H9 (cell line): ENCODE results near the gene VWA5B1. TPM values are rescaled to one million over a fixed set of nuclear protein-coding genes. Genes with fewer than 3 reads are reported as not detected.

ENCODE experiments used
- DNase-seq: peaks from one replicate; pipeline ENCODE4 v3.0.0-alpha.2; 2017
- H2AFZ ChIP-seq: one replicate; pipeline ENCODE4 v1.6.1; 2013; ENCODE audit warnings: mild to moderate bottlenecking, low read length, control low read depth, moderate library complexity
- H2AK5ac ChIP-seq: 2 replicates; pipeline ENCODE4 v1.6.1; 2013; ENCODE audit warnings: low read length, control low read depth, mixed read lengths; ENCODE audit not compliant: insufficient read length
- H2BK120ac ChIP-seq: one replicate; pipeline ENCODE4 v1.6.1; 2013; ENCODE audit warnings: low read depth, mild to moderate bottlenecking, low read length, control low read depth, inconsistent platforms; ENCODE audit not compliant: poor library complexity, severe bottlenecking
- H2BK12ac ChIP-seq: 2 replicates; pipeline ENCODE4 v1.6.1; 2013; ENCODE audit warnings: low read length, control low read depth, mixed read lengths, low read depth; ENCODE audit not compliant: insufficient read length
- H2BK15ac ChIP-seq: 2 replicates; pipeline ENCODE4 v1.6.1; 2013; ENCODE audit warnings: low read depth, low read length, control low read depth
- H2BK20ac ChIP-seq: one replicate; pipeline ENCODE4 v1.6.1; 2013; ENCODE audit warnings: low read depth, mild to moderate bottlenecking, low read length, control low read depth, inconsistent platforms; ENCODE audit not compliant: poor library complexity, severe bottlenecking
- H2BK5ac ChIP-seq: 2 replicates; pipeline ENCODE4 v1.6.1; 2013; ENCODE audit warnings: low read length, control low read depth, mixed read lengths; ENCODE audit not compliant: insufficient read length
- H3K14ac ChIP-seq: 2 replicates; pipeline ENCODE4 v1.6.1; 2013; ENCODE audit warnings: low read length, control low read depth; ENCODE audit not compliant: insufficient read depth
- H3K18ac ChIP-seq: 2 replicates; pipeline ENCODE4 v1.6.1; 2013; ENCODE audit warnings: low read depth, mild to moderate bottlenecking, mixed read lengths, low read length, control low read depth; ENCODE audit not compliant: insufficient read length
- H3K23ac ChIP-seq: 2 replicates; pipeline ENCODE4 v1.6.1; 2013; ENCODE audit warnings: low read length, control low read depth, mixed read lengths, low read depth; ENCODE audit not compliant: insufficient read length
- H3K23me2 ChIP-seq: 2 replicates; pipeline ENCODE4 v1.6.1; 2013; ENCODE audit warnings: low read depth, mild to moderate bottlenecking, mixed read lengths, low read length, control low read depth; ENCODE audit not compliant: insufficient read length, poor library complexity, severe bottlenecking
- H3K27ac ChIP-seq: 2 replicates; pipeline ENCODE4 v1.5.1; 2013; ENCODE audit warnings: low read length, control low read depth, mixed read lengths, low read depth; ENCODE audit not compliant: insufficient read length
- H3K27me3 ChIP-seq: 2 replicates; pipeline ENCODE4 v1.6.1; 2013; ENCODE audit warnings: low read length, control low read depth, inconsistent platforms; ENCODE audit not compliant: insufficient read depth
- H3K4ac ChIP-seq: 2 replicates; pipeline ENCODE4 v1.6.1; 2013; ENCODE audit warnings: low read depth, mild to moderate bottlenecking, control low read depth, inconsistent platforms, low read length, moderate library complexity
- H3K4me1 ChIP-seq: 2 replicates; pipeline ENCODE4 v1.6.1; 2013; ENCODE audit warnings: low read length, control low read depth, inconsistent platforms; ENCODE audit not compliant: insufficient read depth
- H3K4me2 ChIP-seq: 2 replicates; pipeline ENCODE4 v1.6.1; 2013; ENCODE audit warnings: low read length, control low read depth, mixed read lengths; ENCODE audit not compliant: insufficient read length, insufficient read depth
- H3K56ac ChIP-seq: 2 replicates; pipeline ENCODE4 v1.6.1; 2013; ENCODE audit warnings: low read depth, mild to moderate bottlenecking, mixed read lengths, low read length, control low read depth; ENCODE audit not compliant: insufficient read length
- H3K79me1 ChIP-seq: 2 replicates; pipeline ENCODE4 v1.6.1; 2013; ENCODE audit warnings: low read depth, mild to moderate bottlenecking, moderate library complexity, low read length, control low read depth, inconsistent platforms; ENCODE audit not compliant: insufficient read depth, poor library complexity, severe bottlenecking
- H3K79me2 ChIP-seq: 2 replicates; pipeline ENCODE4 v1.6.1; 2013; ENCODE audit warnings: low read length, control low read depth, inconsistent platforms; ENCODE audit not compliant: insufficient read depth
- H3K9ac ChIP-seq: 2 replicates; pipeline ENCODE4 v1.6.1; 2013; ENCODE audit warnings: low read length, control low read depth, mixed read lengths; ENCODE audit not compliant: insufficient read length; ENCODE audit errors: extremely low read depth
- H3K9me3 ChIP-seq: one replicate; pipeline ENCODE4 v1.6.1; 2013; ENCODE audit warnings: low read depth, low read length, inconsistent platforms; ENCODE audit not compliant: control insufficient read depth
- H3T11ph ChIP-seq: one replicate; pipeline ENCODE4 v1.6.1; 2013; ENCODE audit warnings: mild to moderate bottlenecking, low read length, control low read depth, inconsistent platforms
- H4K20me1 ChIP-seq: one replicate; pipeline ENCODE4 v1.6.1; 2013; ENCODE audit not compliant: control insufficient read depth, insufficient read length, insufficient read depth
- H4K5ac ChIP-seq: 2 replicates; pipeline ENCODE4 v1.6.1; 2013; ENCODE audit warnings: low read depth, mild to moderate bottlenecking, mixed read lengths, low read length, control low read depth; ENCODE audit not compliant: insufficient read length
- H4K8ac ChIP-seq: replicated peaks from 2 replicates; pipeline ENCODE4 v1.6.1; 2013; ENCODE audit warnings: low read length, control low read depth, mixed read lengths, low read depth; ENCODE audit not compliant: insufficient read length
- H4K91ac ChIP-seq: 2 replicates; pipeline ENCODE4 v1.6.1; 2013; ENCODE audit warnings: low read depth, mild to moderate bottlenecking, moderate library complexity, mixed read lengths, low read length, control low read depth; ENCODE audit not compliant: insufficient read length
- H3K27ac Mint-ChIP-seq, 3 experiments: 2 replicates in 2 of 3; 3 replicates in 1 of 3; pipeline ENCODE4 v1.8.0; 2020 to 2021; ENCODE audit warnings: mixed read lengths in 3 of 3, mild to moderate bottlenecking in 1 of 3, moderate library complexity in 1 of 3
- H3K27me3 Mint-ChIP-seq: 2 replicates; pipeline ENCODE4 v1.8.0; 2021; ENCODE audit warnings: low read depth, mild to moderate bottlenecking, moderate library complexity, mixed read lengths
- H3K36me3 Mint-ChIP-seq, 3 experiments: 2 replicates in 2 of 3; 3 replicates in 1 of 3; pipeline ENCODE4 v1.8.0; 2020 to 2021; ENCODE audit warnings: low read depth in 3 of 3, mixed read lengths in 3 of 3; ENCODE audit not compliant: insufficient read depth in 1 of 3
- H3K4me1 Mint-ChIP-seq, 2 experiments: 2 replicates each; pipeline ENCODE4 v1.8.0; 2020; ENCODE audit warnings: mixed read lengths in 2 of 2
- H3K4me3 Mint-ChIP-seq, 2 experiments: 2 replicates in 1 of 2; 3 replicates in 1 of 2; pipeline ENCODE4 v1.8.0; 2020 to 2021; ENCODE audit warnings: mild to moderate bottlenecking in 2 of 2, mixed read lengths in 2 of 2, moderate library complexity in 1 of 2
- H3K9me3 Mint-ChIP-seq, 2 experiments: 2 replicates in 1 of 2; 3 replicates in 1 of 2; pipeline ENCODE4 v1.8.0; 2020; ENCODE audit warnings: mild to moderate bottlenecking in 2 of 2, mixed read lengths in 2 of 2, moderate library complexity in 1 of 2
- CTCF ChIP-seq: fragments of 200-600 bp; sonication (generic); conservative IDR thresholded peaks from 3 replicates; pipeline ENCODE4 v1.8.0; 2021; ENCODE audit warnings: antibody characterized with exemption, mild to moderate bottlenecking
- WGBS: extraction: QIAGEN DNeasy Blood & Tissue Kit; methylation state at CpG from one replicate; pipeline ENCODE4 v1.1.7; 2013; ENCODE audit warnings: missing lambda C conversion rate, low lambda C conversion rate, mixed read lengths; ENCODE audit not compliant: insufficient read length; ENCODE audit errors: extremely low coverage; 5-methylcytosine and 5-hydroxymethylcytosine counted together
- total RNA-seq: library from RNA; stranded (reverse); gene quantifications from 2 replicates; pipeline ENCODE4 v1.2.1, GENCODE V29; 2021

The VWA5B1 gene
- total RNA-seq, 1 experiment from 2014 or later, result not detected

GRCh38 chr1:20276485-20277159, 14.1 kb upstream of the VWA5B1 start:
- peaks cover 19 to 29% of the 10 kb centered on the region in 2 experiments for H3K4me1 Mint-ChIP-seq

More at GRCh38 chr1:20276485-20277159, 14.1 kb upstream of the VWA5B1 start:
- no peak overlapping the region for H2BK12ac ChIP-seq
- H2BK15ac ChIP-seq, result no peak overlapping the region
- peaks cover 10% of the 10 kb centered on the region; the same call in 1 of the 2 replicates for H3K4me1 ChIP-seq
- no peak for DNase-seq
- H4K5ac ChIP-seq, result no peak overlapping the region
- Mint-ChIP-seq H3K27ac (no peak overlapping the region), H3K36me3 (no peaks in the 10 kb centered on the region; a peak in 1 of 7 replicates), H3K4me3 (no peak overlapping the region), H3K9me3 (no peaks in the 10 kb centered on the region), H3K27me3 (peaks cover 29% of the 10 kb centered on the region)
- H3K14ac ChIP-seq, result no peak overlapping the region
- H3K18ac ChIP-seq, result no peak overlapping the region
- no peak overlapping the region for H3K27ac ChIP-seq
- WGBS, result no CpG with 5 or more reads among the region's 12 CpGs
- no peak overlapping the region for H2AFZ ChIP-seq
- no peak overlapping the region for H3K4me2 ChIP-seq
- no peaks in the 10 kb centered on the region for H3K79me1 ChIP-seq
- H2BK5ac ChIP-seq, result no peak overlapping the region
- H4K91ac ChIP-seq, result no peak overlapping the region
- no peaks in the 10 kb centered on the region for H3K79me2 ChIP-seq
- H4K20me1 ChIP-seq, result peaks cover 4% of the 10 kb centered on the region
- no peak overlapping the region for H4K8ac ChIP-seq
- no peak for TF ChIP-seq CTCF
- H2BK20ac ChIP-seq, result no peak overlapping the region
- H3T11ph ChIP-seq, result no peak overlapping the region
- H3K9me3 ChIP-seq, result no peaks in the 10 kb centered on the region
- H3K9ac ChIP-seq, result no peak overlapping the region
- no peak overlapping the region for H3K56ac ChIP-seq
- H3K4ac ChIP-seq, result no peak overlapping the region
- no peak overlapping the region for H2AK5ac ChIP-seq
- no peak overlapping the region for H2BK120ac ChIP-seq
- no peaks in the 10 kb centered on the region; the same call in 1 of the 2 replicates for H3K27me3 ChIP-seq
- H3K23ac ChIP-seq, result no peak overlapping the region
- H3K23me2 ChIP-seq, result no peaks in the 10 kb centered on the region
